CD4-positive, alpha-beta T cell treated with Interferon alpha-2 for 1 hour (primary cell): ENCODE data around the gene REPIN1.

ENCODE experiments used
- DNase-seq, 2 donors: peaks; one replicate each; pipeline ENCODE4 v3.0.0-alpha.2; 2020 to 2022

The REPIN1 gene

GRCh38 chr7:150368096-150368883, at the start of gene REPIN1:
TSS of gene REPIN1 (plus strand) at chr7:150368822. CDS start at chr7:150369712, 890 bp downstream.
- DNase-seq: peak; percentile 78 to 82

DNA sequence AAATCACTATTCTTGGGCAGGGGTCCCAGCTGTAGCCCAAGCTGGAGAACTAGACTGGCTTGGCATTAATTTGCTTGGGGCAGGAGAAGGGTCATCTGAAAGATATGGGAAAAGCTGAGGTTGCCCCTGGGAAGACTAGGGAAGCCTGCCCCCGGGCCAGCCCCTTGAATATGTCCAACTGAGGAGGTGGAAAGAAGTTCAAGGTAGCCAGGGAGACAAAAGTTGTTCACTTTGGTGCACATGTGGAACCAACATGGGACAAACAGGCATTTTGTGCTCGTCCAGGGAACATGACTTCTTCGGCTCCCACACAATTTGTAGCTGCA, 46.9 kb upstream of the REPIN1 start:
- no peak for DNase-seq

GRCh38 chr7:150322114-150322832, 46.3 kb upstream of the REPIN1 start:
- peak; percentile 77 to 88 for DNase-seq

- DNase-seq: peak; percentile 53 to 72
These were observed 45.6 kb upstream of the REPIN1 start, which contains the start of the genes ACTR3C and LRRC61 for GRCh38 chr7:150322833-150323681. TSS of gene ACTR3C (minus strand) at chr7:150323545. CDS start at chr7:150295296, 28,249 bp downstream. TSS of gene LRRC61 (plus strand) at chr7:150323355. CDS start at chr7:150336862, 13,507 bp downstream.

- no peak for DNase-seq
These were observed 44.8 kb upstream of the REPIN1 start for GRCh38 chr7:150323682-150324372.

GRCh38 chr7:150324373-150324961, 44.2 kb upstream of the REPIN1 start:
- DNase-seq: no peak

DNA sequence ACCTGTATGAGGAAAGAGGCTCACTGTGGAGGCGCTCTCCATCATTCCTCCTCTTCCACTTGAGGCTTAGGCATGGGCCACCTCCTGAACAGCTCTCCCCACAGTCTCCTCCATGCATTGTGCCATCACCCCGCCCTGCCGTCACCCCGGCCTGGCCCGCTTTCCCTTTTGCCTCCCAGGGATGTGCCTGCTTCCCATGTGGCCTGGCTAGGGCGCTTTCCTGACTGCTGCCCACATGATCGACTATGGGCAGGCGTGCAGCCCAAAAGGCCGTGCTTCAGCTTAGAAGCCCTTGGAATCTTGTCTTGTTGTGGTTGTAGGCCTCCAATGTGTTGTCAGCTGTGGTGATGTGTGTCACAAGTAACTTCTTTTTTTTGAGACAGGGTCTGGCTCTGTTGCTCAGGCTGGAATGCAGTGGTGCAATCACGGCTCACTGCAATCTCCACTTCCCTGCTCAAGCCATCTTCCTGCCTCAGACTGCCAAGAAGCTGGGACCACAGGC, 43.5 kb upstream of the REPIN1 start:
- peak in 1 of 2 donors; percentile 10 for DNase-seq

DNA sequence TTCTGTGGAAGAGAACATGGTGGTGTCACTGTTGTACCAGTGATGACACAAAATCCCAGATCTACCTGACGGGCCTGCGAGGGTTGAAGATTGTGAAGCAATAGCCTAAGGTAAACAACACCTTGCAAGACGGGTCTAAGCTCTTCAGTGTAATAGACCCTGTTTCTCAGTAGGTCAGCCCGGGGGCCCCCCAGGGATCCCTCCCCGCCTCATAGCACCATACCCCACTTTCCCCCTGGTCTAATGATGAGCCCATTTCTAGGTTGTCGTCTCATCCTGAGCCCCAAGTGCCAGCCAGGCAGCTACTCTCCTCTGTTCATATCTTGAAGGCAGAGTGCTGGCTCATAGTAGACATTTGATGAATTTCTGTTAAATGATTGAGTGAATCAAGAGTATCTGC, 42.7 kb upstream of the REPIN1 start:
- DNase-seq: no peak

- no peak for DNase-seq
These were observed 41.9 kb upstream of the REPIN1 start for GRCh38 chr7:150326657-150327268.

GRCh38 chr7:150327308-150327707, 41.3 kb upstream of the REPIN1 start:
- no peak for DNase-seq

DNA sequence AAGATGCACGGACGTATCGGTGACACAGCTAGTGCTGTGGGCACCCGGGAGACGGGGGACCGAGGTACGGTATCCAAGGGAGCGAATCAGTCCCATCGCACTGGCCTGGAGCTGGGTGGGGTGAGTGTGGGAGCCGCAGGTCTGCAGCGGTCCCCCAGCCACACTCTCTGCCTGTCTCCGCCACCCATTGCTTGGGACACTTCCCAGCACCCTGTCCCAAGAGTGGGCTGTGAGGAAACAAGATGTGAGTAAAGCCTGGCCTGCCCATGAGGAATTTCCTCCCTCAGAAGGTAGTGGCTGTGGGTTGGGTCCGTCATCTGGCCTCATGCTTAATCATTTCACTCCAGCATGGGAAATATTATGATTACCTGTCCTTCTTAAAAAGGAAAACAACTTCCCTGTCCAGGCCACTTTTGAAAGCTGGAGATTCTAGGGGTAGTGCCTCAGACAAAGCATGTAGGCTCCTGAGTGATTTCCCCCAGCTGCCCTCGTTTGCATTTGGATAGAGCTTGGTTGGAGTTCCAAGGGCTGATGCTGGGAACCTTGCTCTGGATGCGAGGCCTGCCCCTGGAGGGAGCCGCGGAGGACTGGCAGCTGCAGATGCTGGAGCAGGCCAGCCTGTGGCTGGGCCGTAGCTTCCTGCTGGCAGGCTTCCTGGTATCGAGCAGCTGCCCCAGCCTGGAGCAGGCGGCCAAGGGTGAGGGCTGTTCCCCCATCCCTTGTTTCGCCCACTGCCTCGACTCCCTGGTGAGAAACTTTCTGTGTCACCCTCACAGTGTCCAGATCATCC, 39.1 kb upstream of the REPIN1 start:
- DNase-seq: no peak

DNA sequence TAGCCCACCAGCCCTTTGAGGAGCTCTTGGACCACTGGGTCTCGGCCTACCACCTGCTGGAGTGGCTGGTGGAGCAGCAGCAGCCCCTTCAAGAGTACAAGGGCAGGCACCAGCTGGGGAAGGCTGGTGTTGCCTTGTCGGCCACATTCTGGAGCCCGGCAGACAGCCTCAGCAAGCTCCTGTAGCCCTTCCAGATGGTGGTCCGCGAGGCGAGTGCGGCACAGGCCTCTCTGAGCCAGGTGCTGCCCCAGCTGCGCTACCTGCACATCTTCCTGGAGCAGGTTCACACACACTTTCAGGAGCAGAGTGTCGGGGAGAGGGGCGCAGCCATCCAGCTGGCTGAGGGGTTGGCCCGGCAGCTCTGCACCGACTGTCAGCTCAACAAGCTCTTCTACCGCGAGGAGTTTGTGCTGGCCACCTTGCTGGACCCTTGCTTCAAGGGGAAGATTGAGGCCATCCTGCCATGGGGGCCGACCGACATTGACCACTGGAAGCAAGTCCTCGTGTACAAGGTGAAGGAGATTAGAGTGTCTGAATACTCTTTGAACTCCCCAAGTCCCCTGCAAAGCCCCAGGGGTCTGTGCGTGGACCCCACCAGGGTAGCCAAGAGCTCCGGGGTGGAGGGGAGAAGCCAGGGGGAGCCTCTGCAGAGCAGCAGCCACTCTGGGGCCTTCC, 38.3 kb upstream of the REPIN1 start:
- no peak for DNase-seq

- no peak for DNase-seq
These were observed 35.6 kb upstream of the REPIN1 start for GRCh38 chr7:150332852-150333635.

DNA sequence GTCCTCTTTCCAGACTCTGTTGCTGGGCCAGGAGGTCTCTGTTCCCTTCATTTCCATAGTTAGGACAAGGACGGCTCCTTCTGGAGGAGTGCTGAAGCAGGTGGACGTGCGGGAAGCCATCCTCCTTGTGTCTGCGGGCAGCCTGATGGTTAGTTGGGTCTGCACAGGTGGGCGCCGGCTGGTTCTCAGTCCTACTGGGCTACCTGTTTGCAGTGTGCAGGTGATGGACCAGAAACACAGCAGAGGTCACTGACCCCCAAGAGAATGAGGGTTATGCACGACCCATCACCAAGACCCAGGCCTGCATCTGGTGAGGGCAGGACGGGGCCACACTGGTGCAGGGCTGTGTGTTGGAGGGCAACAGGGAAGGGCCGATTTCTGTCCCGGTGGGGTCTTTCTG, 35.0 kb upstream of the REPIN1 start:
- DNase-seq: no peak

- DNase-seq: no peak
These were observed 34.5 kb upstream of the REPIN1 start for GRCh38 chr7:150334108-150334507.

DNA sequence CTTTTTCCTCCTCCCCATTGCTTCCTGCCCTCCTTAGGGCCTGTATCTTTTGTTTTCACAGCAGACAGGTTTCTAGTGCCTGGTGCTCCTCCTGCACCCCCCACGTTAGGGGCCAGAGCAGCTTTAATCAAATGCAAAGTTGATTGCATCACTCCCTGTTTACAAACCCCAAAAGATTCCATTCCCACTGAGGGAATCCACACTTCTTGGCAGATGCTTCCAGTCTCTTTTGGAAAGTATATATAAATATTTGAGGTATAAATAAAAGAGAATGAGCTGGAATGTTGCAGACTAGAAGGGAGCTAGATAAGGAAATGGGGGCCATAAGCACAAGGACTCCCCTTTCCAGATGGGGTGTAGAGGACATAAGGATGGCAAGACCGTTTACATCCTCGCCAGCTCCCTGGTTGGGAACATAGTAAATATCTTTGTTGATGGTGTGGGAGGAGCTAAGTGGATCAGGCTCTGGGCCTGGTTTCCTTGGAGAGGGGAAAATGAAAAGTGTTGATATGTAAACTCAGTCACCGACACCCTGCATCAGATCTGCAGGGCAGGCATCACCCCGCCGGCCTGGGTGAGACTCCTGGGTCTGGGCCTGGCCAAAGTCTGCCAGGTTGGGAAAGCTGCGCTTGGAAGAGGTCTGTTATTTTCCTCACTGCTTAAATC, 33.4 kb upstream of the REPIN1 start:
- DNase-seq: no peak

DNA sequence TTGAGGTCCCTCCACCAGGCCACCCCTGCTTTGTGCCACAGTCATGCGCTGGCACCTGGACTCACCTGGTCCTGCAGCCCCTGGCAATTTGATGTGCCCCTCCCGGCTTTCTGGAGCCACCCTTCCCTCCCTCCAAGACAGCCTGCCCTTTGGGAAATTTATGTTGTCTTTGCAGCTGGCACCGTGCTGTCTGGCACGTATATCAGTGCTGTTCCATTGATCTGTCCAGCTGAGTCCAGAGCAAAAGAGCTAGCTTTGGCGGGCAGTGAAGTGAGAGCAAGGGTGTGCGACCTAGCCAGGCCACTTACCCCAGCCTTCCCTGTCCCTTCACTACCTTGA, 32.9 kb upstream of the REPIN1 start:
- no peak for DNase-seq

- no peak for DNase-seq
These were observed 31.9 kb upstream of the REPIN1 start for GRCh38 chr7:150336746-150337145.

DNA sequence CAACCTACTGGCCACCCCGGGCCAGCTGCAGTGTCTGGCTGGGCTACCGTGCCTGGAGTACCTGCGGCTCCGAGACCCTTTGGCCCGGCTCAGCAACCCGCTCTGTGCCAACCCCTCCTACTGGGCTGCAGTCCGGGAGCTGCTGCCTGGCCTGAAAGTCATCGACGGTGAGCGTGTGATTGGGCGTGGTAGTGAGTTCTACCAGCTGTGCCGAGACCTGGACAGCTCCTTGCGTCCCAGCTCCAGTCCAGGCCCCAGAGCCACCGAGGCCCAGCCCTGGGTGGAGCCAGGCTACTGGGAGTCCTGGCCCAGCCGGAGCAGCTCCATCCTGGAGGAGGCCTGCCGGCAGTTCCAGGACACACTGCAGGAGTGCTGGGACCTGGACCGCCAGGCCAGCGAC, 31.4 kb upstream of the REPIN1 start:
- DNase-seq: no peak
